Ascending aorta (tissue), 2 donors: ENCODE data around the gene ST7. TPM values are rescaled to one million over a fixed set of nuclear protein-coding genes. Genes with fewer than 3 reads are reported as not detected.
"Not testable (repeated sequence)": the region's sequence is repeated elsewhere in the genome, so short reads cannot be mapped to it uniquely, and the experiment has no call there.

Source experiments
- DNase-seq, 2 donors: peaks; one replicate each; pipeline ENCODE4 v3.0.0-alpha.2; 2019; ENCODE audit warnings: low spot score in 2 of 2
- H3K27ac ChIP-seq, 2 donors: fragments of 200-600 bp; sonication (generic); one replicate each; pipeline ENCODE4 v1.5.1; 2016 to 2017; ENCODE audit warnings: mild to moderate bottlenecking in 1 of 2
- H3K27me3 ChIP-seq: fragments of 200-600 bp; sonication (generic); one replicate; pipeline ENCODE4 v1.5.1; 2017
- H3K36me3 ChIP-seq, 2 donors: fragments of 200-600 bp; sonication (generic); one replicate each; pipeline ENCODE4 v1.5.1; 2016
- H3K4me1 ChIP-seq, 2 donors: fragments of 200-600 bp; sonication (generic); one replicate each; pipeline ENCODE4 v1.5.1; 2016 to 2017; ENCODE audit warnings: mild to moderate bottlenecking in 1 of 2
- H3K4me3 ChIP-seq, 2 donors: fragments of 200-600 bp; sonication (generic); one replicate each; pipeline ENCODE4 v1.5.1; 2016 to 2017; ENCODE audit warnings: mild to moderate bottlenecking in 1 of 2
- H3K9me3 ChIP-seq, 2 donors: fragments of 200-600 bp; sonication (generic); one replicate each; pipeline ENCODE4 v1.5.1; 2016
- intact Hi-C: fragments of 100-400 bp; cut with DNase I; formaldehyde crosslinking; loops from one replicate; pipeline ENCODE4 v1.15.1; 2023
- total RNA-seq: library from RNA; depleted of rRNA; stranded (reverse); fragments of >200 nt; gene quantifications from one replicate; pipeline ENCODE4 v1.1.0, GENCODE V29; 2016
- TF ChIP-seq, protein P1 (sequence below), 3 experiments: fragments of 200-600 bp in 2 of 3; fragments of 450-650 bp in 1 of 3; sonication (generic) in 2 of 3; IDR thresholded peaks; one replicate each; pipeline ENCODE4 v1.5.1; 2016 to 2019; ENCODE audit warnings: antibody characterized with exemption in 3 of 3, mild to moderate bottlenecking in 1 of 3, moderate library complexity in 1 of 3

The ST7 gene
- total RNA-seq, 1 donor from 2014 or later = 19.2 TPM

DNA sequence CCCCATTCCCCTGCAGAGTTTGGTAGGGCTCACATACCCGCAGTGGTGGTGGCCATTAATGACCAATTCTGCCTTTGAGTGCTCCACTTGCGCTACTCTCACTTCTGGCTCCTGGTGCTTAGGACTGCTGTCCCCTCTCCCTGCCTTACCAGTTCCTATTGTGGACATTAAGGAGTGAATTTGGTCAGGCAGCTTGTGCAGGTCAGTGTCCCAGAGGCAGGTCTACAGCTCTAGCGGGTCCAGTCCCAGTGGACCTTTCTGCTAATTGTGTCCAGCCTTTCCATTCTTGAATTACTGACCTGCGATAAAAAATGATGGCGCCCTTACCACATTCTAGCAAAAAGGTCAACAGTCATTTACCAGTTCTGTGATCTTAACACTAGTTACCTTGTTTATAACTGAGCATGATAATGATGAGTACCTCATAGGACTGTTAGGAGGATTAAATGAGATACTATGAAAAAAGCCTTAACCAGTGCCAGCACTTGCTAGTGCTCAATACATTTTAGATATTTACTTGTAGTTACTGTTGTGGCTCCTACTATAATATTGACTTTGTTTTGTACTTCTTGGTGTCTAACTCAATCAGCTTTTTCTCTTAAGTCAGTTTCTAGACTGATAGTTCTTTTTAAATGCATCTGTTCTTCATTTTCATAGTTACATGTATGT is 14.1 kb downstream of the ST7 start:
- Histone ChIP-seq H3K27ac (no peak overlapping the region), H3K9me3 (no peaks in the 10 kb centered on the region), H3K36me3 (no peaks in the 10 kb centered on the region), H3K4me1 (peaks cover 0 to 6% of the 10 kb centered on the region in 2 donors), H3K4me3 (no peak overlapping the region), H3K27me3 (no peaks in the 10 kb centered on the region)
- intact Hi-C loops = no loop called here
- TF ChIP-seq, protein P1, sequence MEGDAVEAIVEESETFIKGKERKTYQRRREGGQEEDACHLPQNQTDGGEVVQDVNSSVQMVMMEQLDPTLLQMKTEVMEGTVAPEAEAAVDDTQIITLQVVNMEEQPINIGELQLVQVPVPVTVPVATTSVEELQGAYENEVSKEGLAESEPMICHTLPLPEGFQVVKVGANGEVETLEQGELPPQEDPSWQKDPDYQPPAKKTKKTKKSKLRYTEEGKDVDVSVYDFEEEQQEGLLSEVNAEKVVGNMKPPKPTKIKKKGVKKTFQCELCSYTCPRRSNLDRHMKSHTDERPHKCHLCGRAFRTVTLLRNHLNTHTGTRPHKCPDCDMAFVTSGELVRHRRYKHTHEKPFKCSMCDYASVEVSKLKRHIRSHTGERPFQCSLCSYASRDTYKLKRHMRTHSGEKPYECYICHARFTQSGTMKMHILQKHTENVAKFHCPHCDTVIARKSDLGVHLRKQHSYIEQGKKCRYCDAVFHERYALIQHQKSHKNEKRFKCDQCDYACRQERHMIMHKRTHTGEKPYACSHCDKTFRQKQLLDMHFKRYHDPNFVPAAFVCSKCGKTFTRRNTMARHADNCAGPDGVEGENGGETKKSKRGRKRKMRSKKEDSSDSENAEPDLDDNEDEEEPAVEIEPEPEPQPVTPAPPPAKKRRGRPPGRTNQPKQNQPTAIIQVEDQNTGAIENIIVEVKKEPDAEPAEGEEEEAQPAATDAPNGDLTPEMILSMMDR (IDR thresholded peaks at IDR 0.05) = no peak
- DNase-seq = no peak

DNA sequence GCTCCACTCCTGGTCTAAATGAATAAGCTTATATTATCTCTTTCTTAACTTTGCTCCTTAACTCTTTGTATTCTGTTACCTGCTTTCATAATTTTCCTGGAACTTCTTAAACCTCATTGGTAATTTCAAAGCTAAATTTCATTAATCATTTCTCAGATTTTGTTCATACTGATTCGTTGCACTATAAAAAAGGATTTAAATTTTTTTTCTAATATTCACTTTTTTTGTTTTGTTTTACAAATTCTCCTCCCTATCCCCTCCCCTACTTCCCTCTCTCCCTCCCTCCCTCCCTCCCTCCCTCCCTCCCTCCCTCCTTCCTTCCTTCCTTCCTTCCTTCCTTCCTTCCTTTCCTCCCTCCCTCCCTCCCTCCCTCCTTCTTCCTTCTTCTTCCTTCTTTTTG is 14.7 kb downstream of the ST7 start:
- Histone ChIP-seq H3K9me3 (no peaks in the 10 kb centered on the region), H3K4me3 (no peak overlapping the region), H3K27ac (no peak overlapping the region), H3K36me3 (no peaks in the 10 kb centered on the region), H3K27me3 (no peaks in the 10 kb centered on the region), H3K4me1 (peaks cover 0 to 6% of the 10 kb centered on the region in 2 donors)
- TF ChIP-seq, protein P1 (IDR thresholded peaks at IDR 0.05) = no peak
- no peak for DNase-seq
- intact Hi-C loops = no loop called here

DNA sequence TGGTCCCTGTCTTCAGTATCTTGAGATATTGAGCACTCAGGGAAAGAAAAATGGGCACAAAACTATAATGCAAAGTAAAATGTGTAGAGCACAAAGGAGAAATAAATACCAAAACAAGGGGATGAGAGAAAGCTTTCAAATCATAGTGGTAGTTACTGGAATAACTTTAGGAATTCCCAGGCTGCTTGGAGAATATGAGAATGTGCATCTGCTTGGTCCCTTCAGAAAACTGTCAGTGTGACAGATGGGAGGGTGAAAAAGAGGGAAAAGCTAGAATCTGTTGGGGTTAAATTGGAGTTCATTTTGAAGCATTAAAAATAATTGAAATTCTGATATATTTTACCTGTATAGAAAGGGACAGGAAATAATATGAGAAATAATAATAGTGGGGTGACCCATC is 15.3 kb downstream of the ST7 start:
- no peak for DNase-seq
- no peaks in the 10 kb centered on the region for H3K27me3 ChIP-seq
- TF ChIP-seq, protein P1 (IDR thresholded peaks at IDR 0.05) = no peak
- H3K27ac ChIP-seq = no peak overlapping the region
- H3K4me3 ChIP-seq = no peak overlapping the region
- intact Hi-C loops = no loop called here
- H3K9me3 ChIP-seq = no peaks in the 10 kb centered on the region
- peaks cover 0 to 6% of the 10 kb centered on the region in 2 donors for H3K4me1 ChIP-seq
- H3K36me3 ChIP-seq = no peaks in the 10 kb centered on the region

DNA sequence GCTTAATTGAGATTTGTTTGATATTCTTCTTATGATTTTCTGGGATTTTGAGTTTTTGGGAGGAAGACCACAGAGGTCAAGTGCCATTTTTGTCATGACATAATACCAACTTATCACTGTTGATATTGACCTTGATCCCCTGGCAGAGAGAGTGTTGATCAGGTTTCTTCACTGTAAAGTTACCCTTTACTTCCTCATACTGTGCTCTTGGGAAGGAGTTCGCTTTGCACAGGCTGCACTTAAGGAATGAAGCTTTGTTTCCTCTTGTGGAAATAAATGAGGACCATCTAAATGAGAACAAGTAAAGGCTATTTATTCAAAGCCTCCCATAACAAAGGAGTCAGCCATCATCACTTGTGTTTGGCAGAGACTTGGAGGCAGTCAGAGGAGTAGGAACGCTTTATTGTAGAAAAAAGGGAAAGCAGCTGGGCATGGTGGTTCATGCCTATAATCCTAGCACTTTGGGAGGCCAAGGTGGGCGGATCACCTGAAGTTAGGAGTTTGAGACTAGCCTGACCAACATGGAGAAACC is 16.1 kb downstream of the ST7 start:
- H3K36me3 ChIP-seq = no peaks in the 10 kb centered on the region
- H3K9me3 ChIP-seq = no peaks in the 10 kb centered on the region
- TF ChIP-seq, protein P1 (IDR thresholded peaks at IDR 0.05) = no peak
- peaks cover 0 to 6% of the 10 kb centered on the region in 2 donors for H3K4me1 ChIP-seq
- intact Hi-C loops = no loop called here
- no peak for DNase-seq
- H3K27ac ChIP-seq = no peak overlapping the region
- H3K27me3 ChIP-seq = no peaks in the 10 kb centered on the region
- no peak overlapping the region for H3K4me3 ChIP-seq

DNA sequence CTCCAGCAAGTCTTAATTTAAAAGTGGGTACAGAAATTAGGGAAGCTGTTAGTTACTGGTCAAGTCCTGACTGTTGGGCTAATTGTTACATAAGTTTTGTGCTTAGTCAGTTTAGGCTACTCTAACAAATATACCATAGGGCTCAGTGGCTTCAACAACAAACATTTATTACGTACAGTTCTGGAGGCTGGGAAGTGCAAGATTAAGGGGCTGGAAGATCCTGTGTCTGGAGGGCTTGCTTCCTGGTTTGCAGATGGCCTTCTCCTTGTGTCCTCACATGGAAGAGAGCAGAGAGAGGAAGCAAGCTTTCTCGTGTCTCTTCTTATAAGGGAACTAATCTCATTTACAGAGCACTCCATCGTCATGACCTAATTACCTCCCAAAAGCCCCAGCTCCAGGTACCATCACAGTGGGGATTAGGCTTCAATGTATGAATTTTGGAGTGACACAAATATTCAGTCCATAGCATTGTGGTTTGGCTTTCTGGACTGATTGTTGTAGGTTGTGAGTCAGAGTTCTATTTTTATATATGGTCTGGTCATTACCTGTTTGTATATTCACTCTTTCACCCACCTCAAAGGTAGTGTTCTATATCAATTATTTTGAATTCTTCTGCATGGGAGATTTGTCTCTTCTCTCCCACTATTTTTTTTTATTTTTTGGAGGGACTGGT is 17.1 kb downstream of the ST7 start:
- intact Hi-C loops = no loop called here
- DNase-seq = no peak
- no peak overlapping the region for H3K27ac ChIP-seq
- H3K4me3 ChIP-seq = no peak overlapping the region
- H3K4me1 ChIP-seq = peaks cover 0 to 6% of the 10 kb centered on the region in 2 donors
- no peaks in the 10 kb centered on the region for H3K27me3 ChIP-seq
- H3K36me3 ChIP-seq = no peaks in the 10 kb centered on the region
- H3K9me3 ChIP-seq = no peaks in the 10 kb centered on the region
- TF ChIP-seq, protein P1 (IDR thresholded peaks at IDR 0.05) = no peak

DNA sequence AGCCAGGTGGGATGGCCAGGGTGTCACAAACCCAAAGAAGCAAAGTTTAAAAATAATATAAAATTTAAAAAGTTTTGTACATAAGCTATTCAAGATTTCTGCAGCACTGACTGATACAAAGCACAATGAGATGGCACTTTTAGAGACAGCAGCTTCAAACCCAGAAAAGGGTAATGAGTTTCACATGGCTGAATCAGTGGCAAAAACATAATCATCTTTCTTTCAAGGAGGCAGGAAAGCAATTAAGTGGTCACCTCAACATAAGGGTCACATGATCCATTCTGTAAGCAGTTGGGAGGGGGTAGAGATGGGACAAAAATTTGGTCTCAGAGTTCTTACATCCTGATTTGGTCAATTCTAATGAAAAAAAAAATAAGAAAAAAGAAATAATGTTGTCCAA is 17.9 kb downstream of the ST7 start:
- H3K36me3 ChIP-seq, H3K27me3 ChIP-seq, H3K9me3 ChIP-seq, H3K27ac ChIP-seq, H3K4me1 ChIP-seq, H3K4me3 ChIP-seq, DNase-seq, intact Hi-C loops: not testable (repeated sequence)
